Astrocyte (in vitro differentiated cells and primary cell): Measurements from ENCODE around the gene PCLO. TPM values are rescaled to one million over a fixed set of nuclear protein-coding genes. Genes with fewer than 3 reads are reported as not detected.

Experiments used
- DNase-seq: peaks from one replicate; pipeline ENCODE4 v3.0.0-alpha.2; 2010; ENCODE audit warnings: low read depth
- FAIRE-seq: peaks from 2 replicates; lab custom pipeline; 2011; peaks lifted over from hg19 to GRCh38; lab: Jason Lieb, UNC
- H2AFZ ChIP-seq: 2 replicates; pipeline ENCODE4 v1.6.0; 2012; ENCODE audit warnings: low read depth, low read length, inconsistent platforms
- H3K27ac ChIP-seq: 2 replicates; pipeline ENCODE4 v1.5.1; 2011; ENCODE audit warnings: low read depth, low read length, inconsistent platforms
- H3K27me3 ChIP-seq: 2 replicates; pipeline ENCODE4 v1.6.0; 2011; ENCODE audit warnings: low read length, inconsistent platforms; ENCODE audit not compliant: insufficient read depth
- H3K36me3 ChIP-seq: 2 replicates; pipeline ENCODE4 v1.5.1; 2011; ENCODE audit warnings: low read length, inconsistent platforms; ENCODE audit not compliant: insufficient read depth
- H3K4me1 ChIP-seq: 2 replicates; pipeline ENCODE4 v1.5.1; 2011; ENCODE audit warnings: low read length, inconsistent platforms; ENCODE audit not compliant: insufficient read depth
- H3K4me2 ChIP-seq: 2 replicates; pipeline ENCODE4 v1.6.0; 2012; ENCODE audit warnings: low read length, inconsistent platforms
- H3K4me3 ChIP-seq: 2 replicates; pipeline ENCODE4 v1.5.1; 2011; ENCODE audit warnings: low read depth, mild to moderate bottlenecking, low read length, inconsistent platforms; ENCODE audit not compliant: insufficient read depth
- H3K79me2 ChIP-seq: 2 replicates; pipeline ENCODE4 v1.6.0; 2012; ENCODE audit warnings: mild to moderate bottlenecking, low read length, inconsistent platforms; ENCODE audit not compliant: insufficient read depth
- H3K9ac ChIP-seq: 2 replicates; pipeline ENCODE4 v1.6.0; 2012; ENCODE audit warnings: mild to moderate bottlenecking, low read length, inconsistent platforms
- H3K9me3 ChIP-seq: 2 replicates; pipeline ENCODE4 v1.5.1; 2012; ENCODE audit warnings: low read depth, mild to moderate bottlenecking, low read length, inconsistent platforms; ENCODE audit not compliant: insufficient read depth
- H4K20me1 ChIP-seq: 2 replicates; pipeline ENCODE4 v1.6.0; 2012; ENCODE audit warnings: low read length, inconsistent platforms; ENCODE audit not compliant: insufficient read depth
- H3K27ac Mint-ChIP-seq: one replicate; pipeline ENCODE4 v1.8.0; 2021; ENCODE audit warnings: mild to moderate bottlenecking, mixed read lengths; ENCODE audit not compliant: unreplicated experiment
- H3K27me3 Mint-ChIP-seq: one replicate; pipeline ENCODE4 v1.8.0; 2021; ENCODE audit warnings: low read depth, mixed read lengths; ENCODE audit not compliant: unreplicated experiment
- H3K36me3 Mint-ChIP-seq: one replicate; pipeline ENCODE4 v1.8.0; 2021; ENCODE audit warnings: low read depth, mixed read lengths; ENCODE audit not compliant: unreplicated experiment
- H3K4me1 Mint-ChIP-seq: one replicate; pipeline ENCODE4 v1.8.0; 2021; ENCODE audit warnings: low read depth, mixed read lengths; ENCODE audit not compliant: unreplicated experiment
- H3K4me3 Mint-ChIP-seq: one replicate; pipeline ENCODE4 v1.8.0; 2021; ENCODE audit warnings: mild to moderate bottlenecking, moderate library complexity, mixed read lengths; ENCODE audit not compliant: unreplicated experiment
- H3K9me3 Mint-ChIP-seq: one replicate; pipeline ENCODE4 v1.8.0; 2021; ENCODE audit warnings: mild to moderate bottlenecking, mixed read lengths; ENCODE audit not compliant: unreplicated experiment
- CTCF ChIP-seq: IDR thresholded peaks from 2 replicates; pipeline ENCODE4 v1.5.1; 2011; ENCODE audit warnings: low read depth, mild to moderate bottlenecking, inconsistent platforms, low read length, moderate library complexity; ENCODE audit not compliant: insufficient read depth
- EZH2 ChIP-seq: IDR thresholded peaks from 2 replicates; pipeline ENCODE4 v1.6.1; 2012; ENCODE audit warnings: mild to moderate bottlenecking, low read length, inconsistent platforms; ENCODE audit not compliant: insufficient read depth
- total RNA-seq: library from RNA; stranded (reverse); gene quantifications from 2 replicates; pipeline ENCODE4 v1.2.1, GENCODE V29; 2021

Gene PCLO
- total RNA-seq, 1 donor from 2014 or later = 3.0 TPM

DNA sequence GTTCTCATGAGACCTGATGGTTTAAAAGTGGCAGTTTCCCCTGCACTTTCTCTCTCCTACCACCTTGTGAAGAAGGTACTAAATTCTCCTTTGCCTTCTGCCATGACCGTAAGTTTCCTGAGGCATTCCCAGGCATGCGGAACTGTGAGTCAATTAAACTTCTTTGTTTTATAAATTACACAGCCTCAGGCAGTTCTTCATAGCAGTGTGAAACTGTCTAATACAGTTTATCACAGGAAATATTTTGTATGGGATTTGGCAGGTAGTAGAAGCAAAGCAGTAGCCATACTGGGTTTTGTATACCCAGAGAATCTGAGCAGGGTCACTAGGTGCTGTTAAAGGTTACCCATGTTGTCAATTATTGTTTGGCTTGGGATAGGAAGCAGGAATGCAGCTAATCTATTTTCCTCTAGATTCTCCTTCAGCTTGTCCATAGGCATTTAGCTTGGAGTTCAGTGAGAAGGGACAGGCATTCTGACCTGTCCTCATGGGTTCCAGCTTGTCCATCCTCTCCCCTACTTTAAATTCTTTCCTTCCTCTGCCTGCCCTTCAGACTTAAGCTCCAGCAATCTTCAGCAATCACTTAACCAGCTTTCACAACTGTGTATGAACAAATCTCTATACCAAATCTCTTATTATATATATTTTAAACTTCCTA is 186.7 kb downstream of the PCLO start:
- TF ChIP-seq CTCF = no peak
- TF ChIP-seq EZH2 = no peak
- H3K27me3 ChIP-seq = no peaks in the 10 kb centered on the region
- no peaks in the 10 kb centered on the region for H3K27me3 Mint-ChIP-seq
- H3K27ac ChIP-seq = no peak overlapping the region
- H3K27ac Mint-ChIP-seq = no peak overlapping the region
- DNase-seq (no peak), FAIRE-seq (no peak)
- no peaks in the 10 kb centered on the region for H4K20me1 ChIP-seq
- H3K36me3 Mint-ChIP-seq = no peaks in the 10 kb centered on the region
- H2AFZ ChIP-seq = no peak overlapping the region
- no peak overlapping the region for H3K4me2 ChIP-seq
- no peak overlapping the region for H3K4me3 ChIP-seq
- no peaks in the 10 kb centered on the region for H3K9me3 Mint-ChIP-seq
- H3K36me3 ChIP-seq = no peaks in the 10 kb centered on the region
- H3K9ac ChIP-seq = no peak overlapping the region
- no peak overlapping the region for H3K4me3 Mint-ChIP-seq
- no peaks in the 10 kb centered on the region for H3K4me1 ChIP-seq
- H3K9me3 ChIP-seq = no peaks in the 10 kb centered on the region
- no peaks in the 10 kb centered on the region for H3K79me2 ChIP-seq
- H3K4me1 Mint-ChIP-seq = no peaks in the 10 kb centered on the region

- Histone ChIP-seq H3K36me3 (no peaks in the 10 kb centered on the region), H3K4me2 (no peak overlapping the region), H3K27ac (no peak overlapping the region), H3K9ac (no peak overlapping the region), H2AFZ (no peak overlapping the region), H4K20me1 (no peaks in the 10 kb centered on the region), H3K4me3 (no peak overlapping the region), H3K27me3 (no peaks in the 10 kb centered on the region), H3K79me2 (no peaks in the 10 kb centered on the region), H3K4me1 (no peaks in the 10 kb centered on the region), H3K9me3 (no peaks in the 10 kb centered on the region)
- H3K9me3 Mint-ChIP-seq = no peaks in the 10 kb centered on the region
- H3K27me3 Mint-ChIP-seq = no peaks in the 10 kb centered on the region
- no peaks in the 10 kb centered on the region for H3K36me3 Mint-ChIP-seq
- FAIRE-seq = no peak
- H3K4me1 Mint-ChIP-seq = no peaks in the 10 kb centered on the region
- H3K4me3 Mint-ChIP-seq = no peak overlapping the region
- no peak for TF ChIP-seq EZH2
- no peak overlapping the region for H3K27ac Mint-ChIP-seq
- DNase-seq = no peak
Measured at GRCh38 chr7:82972135-82972534, 190.5 kb downstream of the PCLO start.

DNA sequence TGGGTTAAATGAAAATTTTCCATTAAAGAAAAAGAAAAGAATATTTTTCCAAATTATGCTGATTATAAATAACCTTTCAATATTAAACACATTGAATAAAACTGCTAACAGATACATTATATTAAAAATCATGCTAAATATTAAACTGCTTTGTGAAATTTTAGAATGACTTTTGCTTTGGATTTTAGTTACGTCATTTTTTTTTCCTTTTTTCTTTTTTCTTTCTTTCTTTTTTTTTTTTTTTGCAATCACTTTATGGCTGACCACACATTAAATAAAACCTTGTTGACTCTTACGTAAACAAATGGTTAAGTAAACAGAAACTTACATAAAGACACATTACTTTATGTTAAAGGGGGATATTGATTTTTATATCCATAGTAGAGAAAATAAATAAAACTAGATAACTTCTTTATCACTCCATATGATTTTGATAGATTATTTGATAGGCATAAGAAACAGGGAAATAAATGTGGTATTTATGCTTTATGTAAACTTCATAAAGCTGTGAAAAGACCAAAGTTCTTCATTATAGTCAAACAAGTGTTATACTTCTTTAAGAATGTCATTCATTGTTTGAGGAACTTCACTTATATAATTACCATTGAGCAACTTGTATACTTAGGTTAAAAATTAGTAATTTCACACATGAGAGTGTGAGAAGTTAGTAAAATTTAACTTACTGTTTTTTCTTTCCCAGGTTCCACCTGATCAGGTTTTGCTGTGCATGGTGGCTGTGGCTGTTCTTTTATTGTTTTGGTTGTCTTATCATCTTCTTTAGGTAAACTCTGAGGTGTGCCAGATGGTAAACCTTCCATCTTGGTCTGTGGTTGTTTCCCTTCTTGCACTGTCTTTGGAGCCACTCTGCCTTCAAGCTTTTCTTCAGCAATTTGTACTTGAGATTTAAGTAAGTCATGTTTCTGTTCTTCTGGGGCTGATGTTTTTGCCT is 197.3 kb downstream of the PCLO start:
- Histone ChIP-seq H3K4me2 (no peak overlapping the region), H3K27ac (no peak overlapping the region), H3K27me3 (no peaks in the 10 kb centered on the region), H3K9me3 (no peaks in the 10 kb centered on the region), H3K36me3 (no peaks in the 10 kb centered on the region), H3K4me3 (no peak overlapping the region), H2AFZ (no peak overlapping the region), H3K9ac (no peak overlapping the region), H4K20me1 (no peaks in the 10 kb centered on the region), H3K79me2 (no peaks in the 10 kb centered on the region), H3K4me1 (no peaks in the 10 kb centered on the region)
- Mint-ChIP-seq H3K36me3 (no peaks in the 10 kb centered on the region), H3K9me3 (no peaks in the 10 kb centered on the region), H3K4me1 (no peaks in the 10 kb centered on the region), H3K27ac (no peak overlapping the region), H3K27me3 (no peaks in the 10 kb centered on the region), H3K4me3 (no peak overlapping the region)
- DNase-seq = no peak
- TF ChIP-seq CTCF (no peak), EZH2 (no peak)
- no peak for FAIRE-seq
